Ammon's horn (tissue), 1 donor: ENCODE data around the gene MFSD2A.
"Not testable (repeated sequence)": the region's sequence is repeated elsewhere in the genome, so short reads cannot be mapped to it uniquely, and the experiment has no call there.

Experiments
- DNase-seq: peaks from one replicate; pipeline ENCODE4 v3.0.0-alpha.2; 2016; ENCODE audit warnings: low spot score

MFSD2A gene

GRCh38 chr1:39969048-39969447, 14.1 kb downstream of the MFSD2A start:
- DNase-seq: no peak

GRCh38 chr1:39969531-39970270, 14.8 kb downstream of the MFSD2A start:
- no peak for DNase-seq

- no peak for DNase-seq
Observed at GRCh38 chr1:39970274-39970673, 15.3 kb downstream of the MFSD2A start.

- no peak for DNase-seq
Observed at GRCh38 chr1:39971138-39971537, 16.2 kb downstream of the MFSD2A start.

GRCh38 chr1:39973503-39974135, 18.7 kb downstream of the MFSD2A start:
- peak; percentile 85 for DNase-seq

GRCh38 chr1:39976732-39977131, 21.8 kb downstream of the MFSD2A start:
- DNase-seq: no peak

GRCh38 chr1:39977202-39977601, 22.3 kb downstream of the MFSD2A start:
- DNase-seq: no peak

GRCh38 chr1:39979654-39980053, 24.7 kb downstream of the MFSD2A start:
- DNase-seq: no peak

- DNase-seq: no peak
Observed at GRCh38 chr1:39980555-39981313, 25.8 kb downstream of the MFSD2A start.

- DNase-seq: no peak
Observed at GRCh38 chr1:39981385-39981784, 26.4 kb downstream of the MFSD2A start.

- no peak for DNase-seq
Observed at GRCh38 chr1:39981945-39982344, 27.0 kb downstream of the MFSD2A start.

GRCh38 chr1:39984480-39984879, 29.5 kb downstream of the MFSD2A start:
- DNase-seq: not testable (repeated sequence)

- DNase-seq: no peak
Observed at GRCh38 chr1:39984951-39985350, 30.0 kb downstream of the MFSD2A start.

- DNase-seq: peak; percentile 22
Observed at GRCh38 chr1:39987869-39988268, 32.9 kb downstream of the MFSD2A start.

GRCh38 chr1:39988618-39989343, 33.8 kb downstream of the MFSD2A start:
- no peak for DNase-seq

- no peak for DNase-seq
Observed at GRCh38 chr1:39990428-39990827, 35.5 kb downstream of the MFSD2A start.

GRCh38 chr1:39992234-39992633, 37.3 kb downstream of the MFSD2A start:
- DNase-seq: no peak

GRCh38 chr1:39992888-39993287, 37.9 kb downstream of the MFSD2A start:
- no peak for DNase-seq

GRCh38 chr1:39995973-39996393, 41.0 kb downstream of the MFSD2A start:
- DNase-seq: no peak

GRCh38 chr1:39996396-39997004, 41.6 kb downstream of the MFSD2A start:
- DNase-seq: no peak

GRCh38 chr1:40001456-40001855, 46.5 kb downstream of the MFSD2A start:
- DNase-seq: no peak
